ENCODE measurements around the gene ARHGAP6. TPM values are rescaled to one million over a fixed set of nuclear protein-coding genes. Genes with fewer than 3 reads are reported as not detected.

ARHGAP6 gene
- total RNA-seq, 3 donors from 2014 or later: 0.08 to 0.10 TPM; not detected in 1

DNA sequence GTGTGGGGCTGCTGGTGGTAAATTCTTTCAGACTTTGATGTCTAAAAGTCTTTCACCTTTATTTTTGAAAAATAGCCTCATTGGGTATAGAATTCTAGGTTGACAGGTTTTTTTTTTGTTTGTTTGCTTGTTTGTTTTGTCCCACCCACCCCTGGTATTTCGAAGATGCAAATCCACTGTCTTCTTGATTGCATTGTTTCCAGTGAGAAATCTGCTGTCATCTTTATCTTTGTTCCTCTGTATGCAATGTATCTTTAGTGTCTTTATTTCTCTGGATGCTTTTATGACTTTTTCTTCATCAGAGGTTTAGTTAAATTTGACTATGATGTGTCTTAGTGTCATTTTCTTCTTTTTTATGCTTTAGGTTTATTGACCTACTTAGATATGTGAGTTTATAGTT lies 575.9 kb downstream of the ARHGAP6 start:
- Mint-ChIP-seq H3K4me3 (no peak overlapping the region), H3K27me3 (ENCODE audit: low read depth) (no peaks in the 10 kb centered on the region), H3K4me1 (ENCODE audit: low read depth) (no peaks in the 10 kb centered on the region), H3K36me3 (ENCODE audit: insufficient read depth) (no peaks in the 10 kb centered on the region), H3K9me3 (peaks cover 22% of the 10 kb centered on the region)
- DNase-seq (no peak), ATAC-seq (no peak)

Other genes with a start within 250 kb of the ARHGAP6 start
- 10 to 100 TPM; 37.5 to 41.2 (median 38.3) TPM for gene MSL3, start 92.3 kb upstream of the ARHGAP6 start, total RNA-seq

Measured in activated T-cell treated with anti-CD3 and anti-CD28 coated beads, Interleukin-2, amount 50 U/mL, for 4 hours (primary cell).